Measurements from ENCODE around the gene CEP152.

- TF ChIP-seq CTCF (IDR thresholded peaks at IDR 0.05), result no peak
- TF ChIP-seq EZH2phosphoT487 (IDR thresholded peaks at IDR 0.05), result no peak
These were observed 23.9 kb upstream of the CEP152 start for GRCh38 chr15:48834756-48835155.

Data from neural progenitor cell (in vitro differentiated cells).